ENCODE measurements around the gene CARMIL3.
"Not testable (repeated sequence)": the region's sequence is repeated elsewhere in the genome, so short reads cannot be mapped to it uniquely, and the experiment has no call there.

CARMIL3 gene

DNA sequence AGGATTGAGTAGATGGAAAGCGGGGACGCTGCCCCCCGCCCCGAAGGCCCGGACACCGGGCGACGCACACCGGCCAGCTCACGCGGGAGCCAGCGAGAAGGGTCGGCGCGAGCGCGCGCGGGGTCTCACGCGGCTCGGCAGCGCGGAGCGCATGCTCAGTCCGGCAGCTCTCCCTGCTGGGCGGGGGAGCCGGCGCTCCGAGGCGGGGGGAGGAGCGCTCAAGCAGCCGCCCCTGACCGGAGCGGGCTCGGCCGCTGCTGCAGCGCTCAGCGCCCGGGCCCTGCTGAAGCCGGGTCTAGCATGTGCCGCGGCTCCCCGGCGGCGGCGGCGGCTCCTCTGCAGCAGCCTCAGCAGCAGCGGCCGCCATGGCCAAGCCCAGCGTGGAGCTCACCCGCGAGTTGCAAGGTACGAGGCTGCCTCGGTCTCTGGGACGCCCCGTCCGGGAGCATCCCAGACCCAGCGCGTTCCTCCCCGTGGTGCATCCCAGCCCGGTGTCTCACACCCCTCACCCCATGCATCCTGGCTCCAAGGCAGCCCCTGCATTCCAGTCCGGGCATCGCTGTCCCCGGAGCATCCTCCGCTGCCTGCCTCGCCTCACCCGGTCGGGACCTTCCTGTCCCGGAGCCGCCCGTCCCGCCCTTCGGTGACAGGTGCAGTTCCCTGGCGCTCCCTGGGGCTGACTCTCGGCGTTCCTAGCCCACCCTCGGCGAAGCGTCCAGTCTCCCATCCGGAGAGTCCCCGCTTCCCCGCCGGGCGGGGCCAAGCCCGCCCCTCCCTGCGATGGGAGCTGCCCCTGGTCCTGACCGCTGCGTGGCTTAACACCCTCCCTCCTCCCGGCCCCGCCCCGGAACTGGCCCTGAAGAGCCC, at the start of gene CARMIL3:
Gene CARMIL3, plus strand, starts transcription at position 221 of the 867 bp plus-strand sequence. Its CDS starts 145 bp downstream, at position 366.
- H3K9ac ChIP-seq (ENCODE audit: low read depth, low read length, poor library complexity, severe bottlenecking): peak within 1 kb of the TSS; percentile 81
- H3K9me3 ChIP-seq (ENCODE audit: insufficient read depth, low read depth, low read length): no peaks in the 10 kb centered on the region
- H3F3A ChIP-seq (ENCODE audit: low read depth): no peaks in the 10 kb centered on the region
- no peaks in the 10 kb centered on the region for H4K20me1 ChIP-seq (ENCODE audit: insufficient read depth, low read length, poor library complexity, severe bottlenecking)
- peaks cover 17% of the 10 kb centered on the region for H3K4me1 ChIP-seq (ENCODE audit: insufficient read depth, low read length, poor library complexity, severe bottlenecking)
- H3K9me2 ChIP-seq (replicated peaks; ENCODE audit: low read depth, low read length): no peaks in the 10 kb centered on the region
- peak within 1 kb of the TSS; percentile 87 for H3K4me3 ChIP-seq (ENCODE audit: low read length, poor library complexity, severe bottlenecking)
- peak within 1 kb of the TSS; percentile 96 for H2AFZ ChIP-seq (ENCODE audit: low read length)
- no peaks in the 10 kb centered on the region for H3K79me2 ChIP-seq (ENCODE audit: insufficient read depth, low read length)
- peak within 1 kb of the TSS; percentile 100 for H3K4me2 ChIP-seq (ENCODE audit: low read depth, low read length, poor library complexity, severe bottlenecking)
- H3K36me3 ChIP-seq (ENCODE audit: insufficient read depth, low read length): no peaks in the 10 kb centered on the region
- TF ChIP-seq, protein P1, sequence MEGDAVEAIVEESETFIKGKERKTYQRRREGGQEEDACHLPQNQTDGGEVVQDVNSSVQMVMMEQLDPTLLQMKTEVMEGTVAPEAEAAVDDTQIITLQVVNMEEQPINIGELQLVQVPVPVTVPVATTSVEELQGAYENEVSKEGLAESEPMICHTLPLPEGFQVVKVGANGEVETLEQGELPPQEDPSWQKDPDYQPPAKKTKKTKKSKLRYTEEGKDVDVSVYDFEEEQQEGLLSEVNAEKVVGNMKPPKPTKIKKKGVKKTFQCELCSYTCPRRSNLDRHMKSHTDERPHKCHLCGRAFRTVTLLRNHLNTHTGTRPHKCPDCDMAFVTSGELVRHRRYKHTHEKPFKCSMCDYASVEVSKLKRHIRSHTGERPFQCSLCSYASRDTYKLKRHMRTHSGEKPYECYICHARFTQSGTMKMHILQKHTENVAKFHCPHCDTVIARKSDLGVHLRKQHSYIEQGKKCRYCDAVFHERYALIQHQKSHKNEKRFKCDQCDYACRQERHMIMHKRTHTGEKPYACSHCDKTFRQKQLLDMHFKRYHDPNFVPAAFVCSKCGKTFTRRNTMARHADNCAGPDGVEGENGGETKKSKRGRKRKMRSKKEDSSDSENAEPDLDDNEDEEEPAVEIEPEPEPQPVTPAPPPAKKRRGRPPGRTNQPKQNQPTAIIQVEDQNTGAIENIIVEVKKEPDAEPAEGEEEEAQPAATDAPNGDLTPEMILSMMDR (conservative IDR thresholded peaks at IDR 0.05; ENCODE audit: low read length): no peak
- TF ChIP-seq EZH2phosphoT487 (IDR thresholded peaks at IDR 0.05; ENCODE audit: borderline replicate concordance): no peak
- no peaks in the 10 kb centered on the region for H3K27me3 ChIP-seq (ENCODE audit: insufficient read depth, low read length, poor library complexity, severe bottlenecking)

- H4K20me1 ChIP-seq (ENCODE audit: insufficient read depth, low read length, poor library complexity, severe bottlenecking); H3K9me2 ChIP-seq (replicated peaks; ENCODE audit: low read depth, low read length); H3K27me3 ChIP-seq (ENCODE audit: insufficient read depth, low read length, poor library complexity, severe bottlenecking); H3K4me1 ChIP-seq (ENCODE audit: insufficient read depth, low read length, poor library complexity, severe bottlenecking); H3K36me3 ChIP-seq (ENCODE audit: insufficient read depth, low read length); H3K79me2 ChIP-seq (ENCODE audit: insufficient read depth, low read length); H3K9me3 ChIP-seq (ENCODE audit: insufficient read depth, low read depth, low read length); H2AFZ ChIP-seq (ENCODE audit: low read length); H3F3A ChIP-seq (ENCODE audit: low read depth): not testable (repeated sequence)
- H3K9ac ChIP-seq (ENCODE audit: low read depth, low read length, poor library complexity, severe bottlenecking): peak overlapping the region; percentile 50
- peak overlapping the region; percentile 65 for H3K4me3 ChIP-seq (ENCODE audit: low read length, poor library complexity, severe bottlenecking)
- peak overlapping the region; percentile 42 for H3K4me2 ChIP-seq (ENCODE audit: low read depth, low read length, poor library complexity, severe bottlenecking)
Measured at GRCh38 chr14:24006471-24006816, 45.4 kb upstream of the CARMIL3 start.

- not testable (repeated sequence) for H3K27me3 ChIP-seq (ENCODE audit: insufficient read depth, low read length, poor library complexity, severe bottlenecking); H3K36me3 ChIP-seq (ENCODE audit: insufficient read depth, low read length); H3K9me2 ChIP-seq (replicated peaks; ENCODE audit: low read depth, low read length); H3K79me2 ChIP-seq (ENCODE audit: insufficient read depth, low read length); H3K4me1 ChIP-seq (ENCODE audit: insufficient read depth, low read length, poor library complexity, severe bottlenecking); H4K20me1 ChIP-seq (ENCODE audit: insufficient read depth, low read length, poor library complexity, severe bottlenecking); H3F3A ChIP-seq (ENCODE audit: low read depth); H3K9me3 ChIP-seq (ENCODE audit: insufficient read depth, low read depth, low read length)
- Histone ChIP-seq H3K9ac (ENCODE audit: low read depth, low read length, poor library complexity, severe bottlenecking) (peak overlapping the region; percentile 50), H3K4me2 (ENCODE audit: low read depth, low read length, poor library complexity, severe bottlenecking) (peak overlapping the region; percentile 42), H3K4me3 (ENCODE audit: low read length, poor library complexity, severe bottlenecking) (peak overlapping the region; percentile 65), H2AFZ (ENCODE audit: low read length) (peak overlapping the region; percentile 60; the same call in 1 of the 2 replicates)
Measured at GRCh38 chr14:24006817-24007652, 44.8 kb upstream of the CARMIL3 start.

DNA sequence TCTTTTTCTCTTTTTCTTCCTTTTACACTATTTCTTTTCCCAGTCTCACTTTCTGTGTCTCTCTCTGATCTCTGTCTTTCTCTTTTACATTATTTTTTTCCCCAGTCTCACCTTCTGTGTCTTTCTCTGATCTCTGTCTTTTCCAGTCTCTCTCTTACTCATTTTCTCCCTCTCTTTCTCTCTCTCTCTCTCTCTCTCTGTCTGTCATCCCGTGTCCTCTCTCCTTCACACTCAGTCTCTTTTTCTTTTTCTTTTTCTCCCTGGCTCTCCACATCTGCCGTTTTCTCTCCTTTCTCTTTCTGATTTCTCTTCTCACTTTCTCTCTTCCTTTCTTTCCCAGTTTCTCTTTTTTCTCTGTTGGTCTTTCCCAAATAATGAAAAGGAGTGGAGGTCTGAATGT, 40.8 kb upstream of the CARMIL3 start:
- Histone ChIP-seq H3K9me3 (ENCODE audit: insufficient read depth, low read depth, low read length) (no peaks in the 10 kb centered on the region), H3K4me2 (ENCODE audit: low read depth, low read length, poor library complexity, severe bottlenecking) (peak overlapping the region; percentile 54), H3K27me3 (ENCODE audit: insufficient read depth, low read length, poor library complexity, severe bottlenecking) (no peaks in the 10 kb centered on the region), H3K79me2 (ENCODE audit: insufficient read depth, low read length) (no peaks in the 10 kb centered on the region), H3F3A (ENCODE audit: low read depth) (no peaks in the 10 kb centered on the region), H4K20me1 (ENCODE audit: insufficient read depth, low read length, poor library complexity, severe bottlenecking) (no peaks in the 10 kb centered on the region), H3K9ac (ENCODE audit: low read depth, low read length, poor library complexity, severe bottlenecking) (no peak overlapping the region), H3K4me1 (ENCODE audit: insufficient read depth, low read length, poor library complexity, severe bottlenecking) (peaks cover 7% of the 10 kb centered on the region), H2AFZ (ENCODE audit: low read length) (no peak overlapping the region), H3K36me3 (ENCODE audit: insufficient read depth, low read length) (no peaks in the 10 kb centered on the region), H3K4me3 (ENCODE audit: low read length, poor library complexity, severe bottlenecking) (no peak overlapping the region), H3K9me2 (replicated peaks; ENCODE audit: low read depth, low read length) (no peaks in the 10 kb centered on the region)
- TF ChIP-seq, protein P1 (conservative IDR thresholded peaks at IDR 0.05; ENCODE audit: low read length): no peak
- TF ChIP-seq EZH2phosphoT487 (IDR thresholded peaks at IDR 0.05; ENCODE audit: borderline replicate concordance): no peak

DNA sequence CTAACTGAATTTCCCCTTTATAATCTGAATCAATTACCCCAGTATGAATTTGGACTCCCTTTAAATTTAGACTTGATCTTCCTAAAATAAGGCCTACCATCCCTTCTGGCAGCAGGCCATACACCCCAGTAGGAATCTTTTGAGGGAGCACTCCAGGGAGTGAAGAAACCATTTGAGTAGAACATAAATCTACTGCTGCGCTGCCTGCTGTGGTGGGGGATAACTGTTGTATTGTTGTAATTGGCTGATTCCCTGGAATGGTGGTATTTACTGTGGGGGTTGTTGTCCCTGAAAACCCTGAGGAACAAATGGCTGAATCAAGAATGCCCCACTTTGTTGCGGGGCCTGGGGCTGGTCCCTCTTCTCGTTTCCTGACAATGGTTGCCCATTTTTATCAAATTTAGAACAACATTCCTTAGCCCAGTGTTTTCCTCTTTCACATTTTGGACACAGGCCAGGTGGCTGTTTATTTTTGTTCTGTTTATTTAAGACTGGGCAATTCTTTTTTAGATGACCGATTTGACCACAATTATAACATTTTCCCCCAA, 39.0 kb upstream of the CARMIL3 start:
- not testable (repeated sequence) for H4K20me1 ChIP-seq (ENCODE audit: insufficient read depth, low read length, poor library complexity, severe bottlenecking); H3K9me2 ChIP-seq (replicated peaks; ENCODE audit: low read depth, low read length); H3K9me3 ChIP-seq (ENCODE audit: insufficient read depth, low read depth, low read length); H3K27me3 ChIP-seq (ENCODE audit: insufficient read depth, low read length, poor library complexity, severe bottlenecking); H2AFZ ChIP-seq (ENCODE audit: low read length); H3K4me2 ChIP-seq (ENCODE audit: low read depth, low read length, poor library complexity, severe bottlenecking); H3K79me2 ChIP-seq (ENCODE audit: insufficient read depth, low read length); H3F3A ChIP-seq (ENCODE audit: low read depth); H3K4me3 ChIP-seq (ENCODE audit: low read length, poor library complexity, severe bottlenecking); H3K36me3 ChIP-seq (ENCODE audit: insufficient read depth, low read length); H3K9ac ChIP-seq (ENCODE audit: low read depth, low read length, poor library complexity, severe bottlenecking); H3K4me1 ChIP-seq (ENCODE audit: insufficient read depth, low read length, poor library complexity, severe bottlenecking)
